Left forelimb (tissue), 1 donor: ENCODE measurements around the gene CGA.

Experiments
- DNase-seq: peaks from one replicate; pipeline ENCODE4 v3.0.0-alpha.2; 2018; ENCODE audit warnings: low spot score

CGA gene

DNA sequence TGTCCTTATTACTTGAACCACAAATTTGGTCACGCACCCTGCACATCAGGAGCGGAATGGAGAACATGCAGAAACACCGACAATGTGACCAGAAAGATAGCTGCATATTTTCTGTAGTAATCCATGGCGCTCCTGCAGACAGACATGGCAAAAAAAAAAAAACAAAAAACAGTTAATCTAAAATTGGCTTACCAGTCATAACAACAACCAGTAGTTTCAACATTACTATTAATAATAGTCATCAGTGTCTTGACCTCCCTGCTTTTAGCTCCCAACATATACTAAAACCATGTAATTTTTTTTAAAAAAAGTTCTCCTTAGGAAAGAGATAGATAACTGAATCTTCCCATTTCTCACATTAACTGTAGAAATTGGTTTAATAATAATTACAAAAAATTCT lies 6.8 kb downstream of the CGA start:
- DNase-seq: no peak

DNA sequence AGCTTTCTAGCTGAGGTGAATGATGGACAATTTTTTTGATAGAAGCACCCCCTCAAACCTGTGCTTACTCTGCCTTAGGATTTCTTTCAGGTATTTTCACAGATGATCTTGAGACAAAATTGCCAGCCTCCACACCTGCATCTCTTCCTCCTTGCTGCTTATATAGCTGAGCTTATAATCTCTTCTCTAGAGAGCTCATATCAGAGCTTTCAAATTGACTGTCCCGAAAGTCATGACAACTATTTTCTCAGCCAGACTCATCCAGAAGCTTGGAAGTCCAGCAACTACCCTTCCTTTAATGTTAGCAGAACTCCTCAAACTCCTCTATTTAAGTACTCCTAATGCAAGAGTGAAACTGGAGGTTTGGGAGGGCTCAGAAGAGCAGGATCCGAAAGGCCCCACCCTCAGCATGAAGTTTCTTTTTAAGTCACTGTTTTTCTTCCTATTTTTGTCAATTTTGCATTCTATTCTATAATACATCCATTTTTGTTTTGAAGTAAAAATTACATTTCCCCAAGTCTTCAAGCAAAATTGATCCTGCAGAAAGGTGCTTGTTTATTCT lies 12.7 kb downstream of the CGA start:
- no peak for DNase-seq

DNA sequence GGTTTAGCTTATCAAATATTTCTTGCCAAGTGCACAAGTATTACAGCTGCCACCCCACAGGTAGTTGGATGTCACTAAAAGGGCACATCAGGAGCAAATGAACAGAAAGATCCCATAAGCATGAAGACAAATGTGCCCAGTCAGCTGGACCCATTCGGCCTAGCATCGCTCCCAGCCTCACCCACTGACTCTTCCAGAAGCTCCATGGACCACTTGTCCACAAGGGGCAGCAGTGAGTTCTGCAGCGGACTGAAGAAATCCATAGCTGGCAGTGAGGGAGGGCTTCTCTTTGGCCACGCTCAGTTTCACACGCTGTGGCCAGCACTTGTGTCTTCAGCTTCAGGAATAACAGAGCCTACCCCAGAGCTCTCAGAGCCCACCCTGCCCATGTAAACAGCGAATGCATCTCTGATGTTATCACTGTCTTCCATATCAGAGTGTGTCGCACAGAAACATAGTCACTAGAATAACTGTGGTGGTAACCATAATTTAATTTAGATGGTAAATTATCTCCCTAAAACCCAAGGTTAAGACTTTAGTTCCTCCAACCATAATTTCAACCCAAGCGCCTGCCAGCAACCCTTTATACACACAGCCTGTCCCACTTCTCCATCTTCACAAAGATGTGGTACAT lies 15.8 kb downstream of the CGA start:
- DNase-seq: no peak

DNA sequence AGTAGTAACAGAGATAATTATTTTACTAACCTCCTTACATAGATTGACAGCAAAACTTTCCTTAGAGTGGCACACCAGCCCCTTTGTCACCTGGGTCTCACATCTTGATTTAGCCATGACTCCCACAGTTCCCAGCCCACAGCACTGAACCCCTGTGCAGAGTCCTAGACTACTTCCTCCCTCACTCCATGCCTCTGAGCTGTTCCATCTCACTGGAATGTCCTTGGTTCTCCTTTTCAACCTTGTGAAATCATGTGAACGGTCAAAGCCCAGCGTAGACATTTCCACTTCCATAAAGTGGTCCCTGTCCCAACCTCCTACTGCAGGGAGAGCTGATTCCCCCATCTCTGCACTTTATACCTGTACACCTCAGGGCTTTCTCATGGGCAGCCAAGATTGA lies 19.7 kb downstream of the CGA start:
- no peak for DNase-seq

DNA sequence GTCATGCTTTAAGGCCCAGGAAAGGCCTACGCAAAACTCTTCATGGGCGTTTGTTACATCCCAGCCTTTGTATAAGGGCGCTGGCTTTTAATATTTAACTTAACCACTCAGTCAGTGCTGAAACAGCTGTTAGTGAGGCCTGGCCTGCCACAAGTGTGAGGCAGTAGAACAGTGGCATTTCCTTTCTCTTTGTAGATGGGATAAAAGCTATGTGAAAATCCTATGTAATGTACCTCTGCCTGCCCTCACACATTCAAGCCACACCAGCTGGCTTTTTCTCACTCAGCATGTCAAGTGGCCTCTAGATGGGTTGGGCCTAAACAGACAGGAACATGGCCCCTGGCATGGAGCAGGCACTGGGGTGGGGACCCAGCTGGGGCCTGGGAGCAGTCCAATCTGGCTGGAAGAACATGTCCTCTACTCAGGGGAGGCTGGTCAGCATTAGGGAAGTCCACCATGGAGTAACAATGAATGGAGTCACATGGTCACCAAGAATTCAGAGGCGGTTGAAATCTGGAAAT lies 20.7 kb downstream of the CGA start:
- DNase-seq: no peak

DNA sequence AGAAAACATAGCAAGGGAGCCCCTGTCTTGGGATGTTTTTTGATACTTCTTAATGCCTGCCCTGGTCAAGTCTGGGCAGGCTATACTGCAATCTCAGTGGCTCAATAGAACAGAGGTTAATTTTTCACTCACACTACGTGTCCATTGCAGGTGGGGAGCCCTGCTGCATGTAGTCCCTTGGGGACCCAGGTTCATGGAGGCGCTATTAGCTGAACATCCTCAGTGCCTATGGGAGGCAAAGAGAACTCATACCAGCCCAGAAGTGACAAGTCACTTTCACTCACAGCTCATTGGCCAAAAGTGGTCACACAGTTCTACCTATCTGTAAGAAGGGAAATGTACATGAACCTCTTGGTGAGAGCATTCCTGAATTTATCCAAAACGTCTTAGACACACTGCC lies 23.2 kb downstream of the CGA start:
- DNase-seq: no peak

DNA sequence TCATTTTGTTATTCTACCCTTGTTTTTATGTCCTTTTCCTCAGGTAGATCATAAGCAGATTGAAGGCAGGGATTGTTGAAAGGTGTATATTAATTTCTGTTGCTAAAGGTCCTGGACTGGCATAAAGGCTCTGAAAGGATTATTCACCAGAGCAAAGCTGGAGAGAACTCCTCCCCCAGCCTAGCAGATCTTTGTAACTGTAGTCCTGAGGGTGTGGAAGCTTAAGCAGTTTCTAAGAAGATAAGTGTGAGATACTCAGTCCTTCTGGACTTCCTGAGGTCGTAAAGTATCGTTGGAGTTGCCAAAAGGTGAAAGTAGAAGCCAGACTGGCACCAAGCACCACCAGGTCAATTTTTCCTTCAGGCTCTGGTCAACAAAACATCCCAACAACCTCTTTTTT lies 24.2 kb downstream of the CGA start:
- no peak for DNase-seq

DNA sequence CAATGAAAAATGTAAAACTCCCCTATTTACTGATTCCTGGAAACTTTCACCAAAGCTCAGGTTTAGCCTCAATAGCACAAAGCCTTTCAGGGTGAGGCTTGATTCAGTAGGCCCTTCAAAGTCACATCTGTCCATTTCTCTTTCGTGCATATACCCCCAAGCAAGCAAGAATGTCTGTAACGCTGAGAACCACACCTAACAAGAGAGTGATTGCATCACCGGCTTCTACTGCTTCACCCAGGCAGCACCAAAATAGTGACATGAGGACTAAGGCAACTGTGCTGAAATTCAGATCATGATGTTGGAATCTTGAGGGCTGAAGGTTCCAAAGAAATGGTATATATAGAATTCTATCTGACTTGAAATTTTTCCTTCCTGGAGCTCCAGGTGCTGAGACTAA lies 26.1 kb downstream of the CGA start:
- no peak for DNase-seq

DNA sequence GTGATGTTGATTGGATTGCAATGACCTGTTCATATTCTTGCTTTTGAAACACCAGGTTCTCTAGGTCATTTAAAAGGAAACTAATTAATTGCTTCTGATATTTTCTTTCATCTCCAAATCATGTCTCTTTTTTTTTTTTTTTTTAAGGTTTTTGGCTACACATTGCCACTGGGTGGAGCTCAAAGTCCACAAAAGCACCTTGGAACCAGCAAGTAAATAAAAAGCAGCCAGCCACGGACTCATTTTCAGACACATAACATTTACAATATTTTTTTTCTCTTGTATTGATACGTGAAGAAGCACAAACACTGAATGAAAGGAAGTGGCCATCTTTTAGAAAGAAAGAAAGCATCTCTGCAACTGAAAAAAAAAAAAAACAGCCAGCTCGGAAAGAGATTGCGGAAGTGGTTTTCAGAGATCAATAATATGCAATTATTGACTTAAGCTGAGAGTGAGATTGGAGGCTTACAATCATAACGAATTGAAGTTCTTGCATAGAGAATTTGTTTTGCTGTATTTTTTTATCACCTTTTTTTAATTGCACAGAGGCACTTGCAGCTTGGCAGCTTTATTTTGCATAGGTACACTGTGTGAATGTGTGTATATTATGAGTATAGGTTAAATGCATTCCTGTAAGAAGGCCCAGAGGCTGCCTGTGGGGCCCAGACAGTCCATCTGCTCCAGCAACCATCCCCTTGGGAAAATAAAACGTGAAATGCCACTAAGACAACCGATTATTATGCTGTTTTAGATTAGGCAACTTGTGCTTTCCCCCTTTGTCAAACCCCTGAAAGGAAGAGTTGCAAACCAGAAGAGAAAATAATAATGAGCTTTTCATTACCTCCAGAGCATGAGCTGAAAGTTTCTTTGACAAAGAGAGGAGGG lies 28.2 kb downstream of the CGA start:
- DNase-seq: no peak

DNA sequence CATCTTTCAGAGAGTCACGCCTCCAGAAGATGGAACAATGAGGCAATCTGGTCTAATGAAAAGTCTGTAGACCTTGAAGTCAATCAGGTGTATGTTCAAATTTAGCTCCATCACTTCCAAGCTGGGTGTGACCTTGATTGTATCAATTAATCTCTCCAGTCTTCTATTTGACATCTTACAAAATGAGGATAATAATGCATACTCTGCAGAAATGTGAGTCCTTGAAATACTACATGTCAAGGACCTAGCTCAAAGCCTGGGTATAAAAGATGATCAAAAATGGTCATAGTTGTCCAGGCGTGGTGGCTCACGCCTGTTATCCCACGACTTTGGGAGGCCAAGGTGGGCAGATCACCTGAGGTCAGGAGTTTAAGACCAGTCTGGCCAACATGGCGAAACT lies 29.8 kb downstream of the CGA start:
- DNase-seq: no peak

DNA sequence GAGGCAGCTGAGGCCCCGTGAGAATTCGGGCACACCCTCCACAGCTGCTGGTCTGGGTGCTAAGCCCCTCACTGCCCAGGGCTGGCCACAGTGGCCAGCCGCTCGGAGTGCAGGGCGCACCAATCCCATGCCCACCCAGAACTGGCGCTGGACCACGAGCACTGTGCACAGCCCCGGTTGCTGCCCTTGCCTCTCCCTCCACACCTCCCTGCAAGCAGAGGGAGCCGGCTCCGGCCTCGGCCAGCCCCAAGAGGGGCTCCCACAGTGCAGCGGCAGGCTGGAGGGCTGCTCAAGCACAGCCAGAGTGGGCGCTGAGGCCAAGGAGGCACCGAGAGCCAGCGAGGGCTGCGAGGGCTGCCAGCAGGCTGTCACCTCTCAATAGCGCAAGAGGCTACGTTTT lies 35.0 kb downstream of the CGA start:
- no peak for DNase-seq

DNA sequence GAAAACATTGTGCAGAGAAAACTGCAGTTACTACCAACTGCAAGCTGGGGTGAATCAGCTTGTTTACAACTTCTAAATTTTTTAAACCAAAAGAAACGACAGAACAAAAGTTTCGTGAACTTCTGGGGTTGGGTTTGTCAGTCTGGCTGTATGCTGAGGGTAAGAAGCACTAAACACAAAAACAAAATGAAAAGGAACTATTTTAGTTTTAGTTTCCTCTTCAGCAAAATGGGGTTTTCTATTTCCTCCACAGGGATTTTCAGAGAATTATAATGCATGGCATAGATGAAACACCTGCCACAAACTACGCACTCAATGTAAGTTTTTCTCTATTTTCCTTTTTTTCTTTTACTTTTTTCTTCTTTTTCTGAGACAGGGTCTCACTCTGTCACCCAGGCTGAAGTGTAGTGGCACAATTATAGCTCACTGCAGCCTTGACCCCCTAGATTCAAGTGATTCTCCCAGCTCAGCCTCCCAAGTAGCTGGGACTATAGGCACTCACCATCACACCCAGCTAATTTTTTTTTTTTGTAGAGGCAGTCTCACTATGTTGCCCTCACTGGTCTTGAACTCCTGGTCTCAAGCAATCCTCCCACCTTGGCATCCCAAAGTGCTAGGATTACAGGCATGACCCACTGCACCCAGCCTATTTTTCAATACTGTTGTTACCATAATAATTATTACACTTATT lies 40.6 kb downstream of the CGA start:
- DNase-seq: no peak

DNA sequence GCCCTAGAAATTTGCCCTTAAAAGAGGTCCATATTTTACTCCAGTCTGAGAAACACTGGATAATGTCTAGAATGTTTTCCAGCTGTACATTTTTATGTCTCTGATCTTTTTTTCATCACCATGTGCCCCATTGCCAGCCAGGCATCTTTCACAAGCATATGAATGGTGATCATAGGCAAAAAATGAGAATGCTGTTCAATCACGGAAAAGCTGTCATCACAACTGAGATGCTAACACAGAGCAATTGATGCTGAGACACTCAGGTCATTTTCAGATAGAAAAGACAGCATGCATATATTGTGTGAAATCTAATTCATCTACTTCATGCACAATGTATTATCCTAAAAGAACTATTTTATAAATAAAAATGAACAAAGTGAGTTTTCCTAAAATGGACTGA lies 41.6 kb downstream of the CGA start:
- no peak for DNase-seq

DNA sequence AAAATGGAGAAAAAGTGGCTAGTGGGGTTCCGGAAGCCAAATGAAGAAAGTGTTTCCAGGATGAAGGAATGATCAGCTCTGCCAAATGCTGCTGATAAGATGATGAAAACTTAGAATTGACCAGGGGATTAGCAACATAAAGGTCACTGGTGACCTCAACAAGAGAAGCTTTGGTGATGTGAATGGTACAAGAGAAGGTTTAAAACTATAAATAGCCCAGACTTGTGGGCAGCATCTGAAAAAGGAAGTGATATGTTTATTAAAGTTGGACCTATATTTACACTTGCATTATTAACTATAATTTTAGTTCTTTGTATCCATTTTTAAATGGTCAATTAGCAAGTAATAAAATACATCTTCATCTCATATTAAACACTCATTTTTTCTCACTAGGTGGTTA lies 45.1 kb downstream of the CGA start:
- no peak for DNase-seq

DNA sequence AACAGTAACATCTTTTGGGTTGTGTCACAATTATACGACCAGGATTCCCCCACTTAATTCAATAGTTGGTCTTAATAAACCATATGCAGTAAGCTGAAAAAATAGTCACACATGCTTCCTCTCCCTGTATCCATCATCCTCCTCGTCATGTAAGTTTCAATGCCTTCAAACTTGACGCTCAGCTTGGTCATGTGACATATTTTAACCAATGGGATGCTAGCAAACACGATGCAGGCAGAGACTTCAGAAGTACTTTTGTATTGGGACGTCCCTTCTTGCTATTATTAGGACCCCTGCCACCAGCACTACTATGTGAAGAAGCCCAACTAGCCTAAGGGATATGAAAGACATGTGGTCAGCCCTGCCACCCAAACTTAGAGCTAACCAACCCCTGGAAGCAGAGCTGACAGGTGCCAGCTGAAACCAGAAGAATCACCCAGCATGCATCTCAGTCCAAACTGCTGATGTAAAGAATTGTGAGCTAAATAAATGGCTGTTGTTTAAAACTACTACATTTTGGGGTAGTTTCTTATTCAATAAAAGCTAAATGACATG lies 49.3 kb downstream of the CGA start:
- no peak for DNase-seq

DNA sequence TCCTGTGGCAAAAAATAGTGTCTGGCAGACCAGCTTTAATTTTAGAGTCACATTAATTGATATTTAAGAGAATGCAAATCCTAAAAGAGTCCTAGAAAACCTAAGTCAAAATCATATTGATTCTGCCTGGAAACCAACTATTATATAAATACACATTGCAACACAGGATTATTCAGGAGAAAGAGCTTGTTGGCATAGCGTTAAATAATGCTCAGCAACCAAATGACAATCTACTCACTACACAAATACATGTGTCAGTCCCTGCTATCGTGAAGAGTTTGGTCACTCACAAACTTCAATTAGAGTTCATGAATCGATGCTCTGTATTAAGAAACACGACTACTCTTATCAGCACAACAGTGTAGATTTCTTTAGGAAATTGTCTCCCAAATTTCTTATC lies 54.2 kb downstream of the CGA start:
- DNase-seq: no peak
